GM21367 (cell line): ENCODE data around the gene KIF21A.

ENCODE experiments used
- ATAC-seq: cut with Tn5 transposase; IDR thresholded peaks from one replicate; pipeline ENCODE4 v1.9.1; 2021; ENCODE audit not compliant: unreplicated experiment

KIF21A gene

DNA sequence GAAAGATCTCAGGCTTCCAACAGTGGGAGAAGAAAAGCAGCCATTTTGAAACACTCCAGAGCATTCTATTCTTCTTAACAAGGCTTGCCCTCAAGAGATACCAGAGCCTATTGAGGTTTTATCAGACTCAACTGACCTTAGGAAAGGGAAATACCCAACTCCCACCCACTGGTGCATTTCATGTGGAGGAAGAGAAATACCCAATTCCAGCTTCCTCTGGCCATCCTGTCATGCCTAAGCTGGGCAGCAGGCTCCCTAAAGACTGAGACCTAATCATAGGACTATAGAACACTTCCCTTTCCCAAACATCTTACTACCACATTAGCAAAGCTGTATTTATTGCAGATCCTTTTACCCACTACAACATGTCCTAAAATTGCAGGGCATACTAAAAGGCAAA, 164.5 kb downstream of the KIF21A start:
- no peak for ATAC-seq

DNA sequence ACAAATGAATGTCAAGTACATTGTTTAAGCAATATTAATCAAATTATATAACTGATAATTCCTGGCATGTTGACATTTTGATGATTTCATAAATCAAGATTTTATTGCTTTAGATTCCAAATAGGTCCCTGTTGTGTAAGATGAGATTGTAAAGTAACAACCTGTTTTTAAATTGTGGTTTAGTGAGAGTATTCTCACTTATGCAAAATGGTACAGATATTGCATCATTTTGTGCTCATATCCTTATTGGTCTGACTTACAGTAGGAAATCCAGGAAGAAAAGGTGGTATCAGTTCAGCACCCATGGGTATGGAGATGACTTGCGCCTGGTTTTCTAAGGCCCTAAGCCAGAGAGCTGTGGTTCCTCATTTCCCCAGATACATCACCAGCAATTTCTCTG, 165.5 kb downstream of the KIF21A start:
- ATAC-seq: no peak

DNA sequence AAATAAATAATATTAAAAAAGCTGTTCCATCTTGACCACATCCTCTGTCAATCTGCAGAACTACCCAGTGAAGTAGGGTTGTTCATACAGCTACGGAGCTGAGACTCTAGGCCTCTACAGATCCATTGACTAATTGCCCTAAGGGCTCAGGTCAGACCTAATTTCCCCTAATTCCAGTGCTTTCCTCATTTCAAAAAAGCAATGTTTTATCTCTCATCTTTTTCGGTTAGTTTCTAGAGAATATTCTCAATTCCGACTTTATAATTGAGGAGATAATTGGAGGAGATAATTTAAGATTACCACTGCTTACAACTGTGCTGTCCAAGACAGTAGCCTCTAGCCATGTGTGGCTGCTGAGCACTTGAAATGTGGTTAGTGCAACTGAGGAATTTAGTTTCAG, 167.1 kb downstream of the KIF21A start:
- ATAC-seq: no peak

DNA sequence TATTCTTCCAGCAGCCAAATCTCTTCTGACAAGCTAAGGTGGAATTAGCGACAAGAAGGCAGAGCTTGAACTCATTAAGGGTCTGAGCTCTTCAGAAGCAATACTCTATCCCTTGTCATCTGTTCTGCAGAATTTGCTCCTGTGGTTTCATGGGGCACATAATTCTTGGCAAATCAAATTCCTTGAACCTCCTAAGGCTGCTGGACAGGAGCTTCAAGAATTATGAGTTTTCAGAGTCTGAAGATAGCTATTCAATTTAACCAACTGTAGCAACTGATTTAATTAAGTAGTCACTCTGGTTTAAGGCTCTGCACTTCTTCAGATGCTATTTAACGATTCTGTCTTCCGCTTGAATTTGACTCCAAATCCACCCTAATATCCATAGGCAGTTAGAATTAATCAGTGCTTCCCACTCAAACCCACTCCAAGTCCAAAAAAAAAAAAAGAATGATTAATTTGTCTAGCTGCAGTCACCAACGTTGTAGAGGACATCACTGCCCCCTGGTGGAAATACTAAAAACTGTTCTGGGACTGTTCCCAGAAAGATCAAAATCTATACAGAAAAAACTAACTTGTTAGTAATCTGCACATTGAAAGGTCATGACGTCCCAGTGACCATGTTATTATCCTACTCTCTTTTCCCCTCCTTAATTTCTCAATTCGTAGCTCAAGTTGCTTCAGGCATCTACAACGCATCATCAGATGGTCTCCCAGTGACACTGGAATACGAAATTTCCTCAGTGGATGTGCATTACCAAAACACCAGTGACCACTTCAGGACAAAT, 169.9 kb downstream of the KIF21A start:
- no peak for ATAC-seq

DNA sequence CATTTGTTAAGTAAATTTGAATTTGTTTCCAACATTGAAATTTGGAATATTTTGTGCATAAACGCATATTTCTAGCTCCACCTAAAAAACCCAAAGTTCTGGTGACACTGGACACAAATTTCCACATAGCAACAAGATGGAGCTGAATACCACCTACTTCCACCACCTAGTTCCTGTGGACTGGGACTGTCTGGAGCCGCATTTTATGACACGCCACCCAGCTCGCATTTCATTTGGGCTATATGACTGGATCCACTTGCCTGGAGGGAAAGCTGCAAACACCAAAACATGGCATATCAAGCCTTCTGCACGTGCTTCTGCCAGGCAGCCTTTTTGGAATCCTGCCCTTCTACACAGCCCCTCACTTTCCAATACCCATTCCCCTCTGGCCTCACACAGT, 173.4 kb downstream of the KIF21A start:
- no peak for ATAC-seq

DNA sequence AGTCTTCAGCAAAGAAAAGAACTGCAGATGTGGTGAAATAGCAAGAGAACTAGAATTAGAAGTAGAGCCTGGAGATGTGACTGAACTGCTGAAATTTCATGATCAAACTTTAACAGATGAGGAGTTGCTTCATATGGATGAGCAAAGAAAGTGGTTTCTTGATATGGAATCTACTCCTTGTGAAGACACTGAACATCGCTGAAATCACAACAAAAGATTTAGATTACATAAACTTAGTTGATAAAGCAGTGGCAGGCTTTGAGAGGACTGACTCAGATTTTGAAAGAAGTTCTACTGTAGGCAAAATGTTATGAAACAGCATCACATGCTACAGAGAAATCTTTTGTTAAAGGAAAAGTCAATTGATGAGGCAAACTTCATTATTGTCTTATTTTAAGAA, 175.0 kb downstream of the KIF21A start:
- ATAC-seq: no peak

DNA sequence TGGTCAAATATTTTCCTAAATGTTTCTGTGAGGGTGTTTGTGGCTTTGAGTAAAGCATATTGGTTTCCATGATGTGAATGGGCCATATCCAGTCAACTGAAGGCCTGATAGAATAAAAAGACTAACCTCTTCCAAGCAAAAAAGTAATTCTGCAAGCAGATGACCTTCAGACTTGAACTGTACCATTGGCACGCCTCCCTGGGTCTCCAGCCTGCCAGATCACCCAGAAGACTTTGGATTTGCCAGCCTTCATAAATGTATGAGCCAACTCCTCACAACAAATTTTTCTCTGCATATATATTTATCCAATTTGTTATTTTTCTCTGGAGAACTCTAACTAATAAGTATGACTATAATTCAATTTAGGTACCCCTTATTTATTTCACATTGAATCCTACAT, 190.3 kb downstream of the KIF21A start:
- ATAC-seq: no peak
